ENCODE results near the gene HACE1. TPM values are rescaled to one million over a fixed set of nuclear protein-coding genes. Genes with fewer than 3 reads are reported as not detected.

HACE1 gene
- total RNA-seq, 4 donors from 2014 or later = 6.1 to 17.7 (median 11.2) TPM

- H3K27me3 ChIP-seq = peaks cover 0 to 7% (median 0%) of the 10 kb centered on the region in 4 donors
- peaks cover 0 to 9% (median 0%) of the 10 kb centered on the region in 3 donors for H3K9me3 ChIP-seq
- no peaks in the 10 kb centered on the region for H3K36me3 ChIP-seq
- 61 to 66% methylated on average over 2 to 3 of the region's 3 CpGs for WGBS, 2 donors
- H3K4me3 ChIP-seq = no peak overlapping the region
- H3K27ac ChIP-seq = no peak overlapping the region
- no peak for DNase-seq
- TF ChIP-seq POLR2A (IDR thresholded peaks at IDR 0.05) = no peak
- no peak for TF ChIP-seq CTCF (IDR thresholded peaks at IDR 0.05)
- H3K4me1 ChIP-seq = no peaks in the 10 kb centered on the region
- intact Hi-C loops (cut with DNase I) = no loop called here
These were observed 28.3 kb upstream of the HACE1 start for GRCh38 chr6:104888066-104888465.

- H3K27me3 ChIP-seq = peaks cover 0 to 7% (median 0%) of the 10 kb centered on the region in 4 donors
- H3K4me1 ChIP-seq = no peaks in the 10 kb centered on the region
- no peak overlapping the region for H3K27ac ChIP-seq
- no peaks in the 10 kb centered on the region for H3K36me3 ChIP-seq
- peaks cover 0 to 9% (median 0%) of the 10 kb centered on the region in 3 donors for H3K9me3 ChIP-seq
- no peak for DNase-seq
- WGBS, 2 donors = 56 to 60% methylated on average over 7 of the region's 7 CpGs
- intact Hi-C loops (cut with DNase I) = no loop called here
- no peak for TF ChIP-seq POLR2A (IDR thresholded peaks at IDR 0.05)
- no peak for TF ChIP-seq CTCF (IDR thresholded peaks at IDR 0.05)
- H3K4me3 ChIP-seq = no peak overlapping the region
These were observed 27.6 kb upstream of the HACE1 start for GRCh38 chr6:104887350-104887749.

- Histone ChIP-seq H3K9me3 (peaks cover 0 to 9% (median 0%) of the 10 kb centered on the region in 3 donors), H3K36me3 (no peaks in the 10 kb centered on the region), H3K27ac (no peak overlapping the region), H3K27me3 (peaks cover 0 to 7% (median 0%) of the 10 kb centered on the region in 4 donors), H3K4me1 (no peaks in the 10 kb centered on the region), H3K4me3 (no peak overlapping the region)
- TF ChIP-seq POLR2A (IDR thresholded peaks at IDR 0.05) (no peak), CTCF (IDR thresholded peaks at IDR 0.05) (no peak)
- DNase-seq = no peak
- 57 to 86% methylated on average over 1 to 3 of the region's 19 CpGs for WGBS, 2 donors
- intact Hi-C loops (cut with DNase I) = no loop called here
These were observed 25.9 kb upstream of the HACE1 start for GRCh38 chr6:104885518-104886043.

GRCh38 chr6:104884867-104885517 lies 25.3 kb upstream of the HACE1 start:
- Histone ChIP-seq H3K27ac (no peak overlapping the region), H3K27me3 (peaks cover 0 to 7% (median 0%) of the 10 kb centered on the region in 4 donors), H3K9me3 (peaks cover 0 to 9% (median 0%) of the 10 kb centered on the region in 3 donors), H3K4me1 (no peaks in the 10 kb centered on the region), H3K4me3 (no peak overlapping the region), H3K36me3 (no peaks in the 10 kb centered on the region)
- TF ChIP-seq CTCF (IDR thresholded peaks at IDR 0.05) (no peak), POLR2A (IDR thresholded peaks at IDR 0.05) (no peak)
- 61 to 80% methylated on average over 1 to 8 of the region's 12 CpGs for WGBS, 2 donors
- intact Hi-C loops (cut with DNase I) = no loop called here
- DNase-seq = no peak

- no peaks in the 10 kb centered on the region for H3K4me1 ChIP-seq
- H3K27ac ChIP-seq = no peak overlapping the region
- intact Hi-C loops (cut with DNase I) = no loop called here
- peaks cover 0 to 7% (median 0%) of the 10 kb centered on the region in 4 donors for H3K27me3 ChIP-seq
- no peaks in the 10 kb centered on the region for H3K36me3 ChIP-seq
- no peak for DNase-seq
- no peak for TF ChIP-seq POLR2A (IDR thresholded peaks at IDR 0.05)
- TF ChIP-seq CTCF (IDR thresholded peaks at IDR 0.05) = no peak
- H3K9me3 ChIP-seq = no peaks in the 10 kb centered on the region
- 52 to 55% methylated on average over 3 of the region's 3 CpGs for WGBS, 2 donors
- no peak overlapping the region for H3K4me3 ChIP-seq
These were observed 22.4 kb upstream of the HACE1 start for GRCh38 chr6:104881964-104882668.

Data from esophagus squamous epithelium (tissue), 5 donors.